ENCODE measurements around the gene ANKH.

DNA sequence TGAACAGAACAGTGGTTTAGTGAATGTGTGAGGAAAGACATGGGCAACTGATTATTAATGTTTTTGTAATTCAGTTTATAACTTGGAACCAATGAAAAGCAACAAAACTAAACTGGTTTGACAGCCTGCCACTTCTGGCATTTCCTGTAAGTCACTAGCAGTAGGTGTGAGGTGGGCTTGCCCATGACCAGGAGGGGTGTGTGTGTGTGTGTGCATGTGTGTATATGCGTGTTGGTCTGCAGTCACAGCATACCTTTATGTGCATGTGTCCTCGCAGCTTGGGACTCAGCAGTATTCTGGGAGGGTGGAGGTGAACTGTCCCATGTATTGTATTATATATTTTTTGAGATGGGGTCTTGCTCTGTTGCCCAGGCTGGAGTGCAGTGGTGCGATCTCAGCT is 174.7 kb downstream of the ANKH start:
- TF ChIP-seq, protein P1, sequence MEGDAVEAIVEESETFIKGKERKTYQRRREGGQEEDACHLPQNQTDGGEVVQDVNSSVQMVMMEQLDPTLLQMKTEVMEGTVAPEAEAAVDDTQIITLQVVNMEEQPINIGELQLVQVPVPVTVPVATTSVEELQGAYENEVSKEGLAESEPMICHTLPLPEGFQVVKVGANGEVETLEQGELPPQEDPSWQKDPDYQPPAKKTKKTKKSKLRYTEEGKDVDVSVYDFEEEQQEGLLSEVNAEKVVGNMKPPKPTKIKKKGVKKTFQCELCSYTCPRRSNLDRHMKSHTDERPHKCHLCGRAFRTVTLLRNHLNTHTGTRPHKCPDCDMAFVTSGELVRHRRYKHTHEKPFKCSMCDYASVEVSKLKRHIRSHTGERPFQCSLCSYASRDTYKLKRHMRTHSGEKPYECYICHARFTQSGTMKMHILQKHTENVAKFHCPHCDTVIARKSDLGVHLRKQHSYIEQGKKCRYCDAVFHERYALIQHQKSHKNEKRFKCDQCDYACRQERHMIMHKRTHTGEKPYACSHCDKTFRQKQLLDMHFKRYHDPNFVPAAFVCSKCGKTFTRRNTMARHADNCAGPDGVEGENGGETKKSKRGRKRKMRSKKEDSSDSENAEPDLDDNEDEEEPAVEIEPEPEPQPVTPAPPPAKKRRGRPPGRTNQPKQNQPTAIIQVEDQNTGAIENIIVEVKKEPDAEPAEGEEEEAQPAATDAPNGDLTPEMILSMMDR (IDR thresholded peaks at IDR 0.05): no peak
- TF ChIP-seq EZH2 (IDR thresholded peaks at IDR 0.05; ENCODE audit: borderline replicate concordance, insufficient read depth, low read depth, low read length, poor library complexity, severe bottlenecking): no peak
